NAMALWA (cell line): ENCODE measurements around the gene FAM81A.

Experiments used
- DNase-seq: peaks from one replicate; pipeline ENCODE4 v3.0.0-alpha.2; 2015; ENCODE audit warnings: low spot score

The FAM81A gene

DNA sequence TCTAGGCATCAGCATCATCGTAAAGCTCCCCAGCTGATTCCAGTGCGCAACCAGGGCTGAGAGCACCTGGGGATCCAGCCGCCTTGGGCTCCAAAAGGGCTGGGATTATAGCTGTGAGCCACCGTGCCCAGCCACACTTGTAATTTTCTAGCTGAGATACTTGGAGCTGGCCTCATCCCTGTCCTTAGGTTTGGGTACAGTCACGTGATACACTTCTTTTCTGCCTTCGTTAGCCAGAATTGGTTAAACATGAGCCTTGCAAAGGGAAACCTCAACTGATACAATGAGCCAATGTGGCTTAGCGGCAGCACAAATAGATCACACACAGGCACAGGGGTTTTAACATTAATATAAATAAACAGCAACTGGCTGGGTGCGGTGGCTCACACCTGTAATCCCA lies 103.8 kb downstream of the FAM81A start:
- no peak for DNase-seq

DNA sequence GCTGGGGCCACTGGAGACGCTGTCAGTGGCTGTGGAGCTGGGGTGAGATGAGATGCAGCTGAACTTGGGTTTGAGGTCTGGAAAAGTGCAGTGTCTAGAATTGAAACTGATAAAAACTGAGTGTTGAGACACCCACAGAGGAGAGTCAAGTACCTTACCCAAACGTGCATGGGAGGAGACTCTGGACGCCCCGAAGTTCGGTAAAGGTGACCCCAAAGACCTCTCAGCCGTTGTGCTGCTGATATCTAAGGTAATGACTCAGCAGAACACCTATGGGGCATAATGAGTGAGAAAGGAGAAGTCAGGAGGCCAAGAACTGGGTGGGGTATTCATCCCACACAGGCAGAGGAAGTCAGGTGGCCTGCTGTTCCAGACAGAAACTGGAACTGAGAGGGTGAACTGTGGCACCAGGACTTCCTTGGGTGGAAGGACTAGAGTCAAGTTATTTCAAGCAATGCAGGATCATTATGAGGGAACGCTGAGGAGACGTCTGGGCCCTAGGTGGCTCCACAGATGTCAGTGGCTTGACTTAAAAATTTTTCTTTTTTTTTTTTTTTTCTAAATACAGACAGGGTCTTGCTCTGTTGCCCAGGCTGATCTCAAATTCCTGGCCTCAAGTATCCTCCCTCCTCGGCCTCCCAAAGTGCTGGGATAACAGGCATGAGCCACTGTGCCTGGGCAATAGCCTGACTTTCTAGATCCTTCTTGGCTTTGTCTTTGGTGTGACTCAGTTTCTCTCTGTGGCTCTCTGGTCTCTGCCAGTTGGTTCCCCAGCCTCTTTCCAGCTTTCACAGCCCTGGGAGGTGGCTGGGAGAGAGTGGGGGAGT lies 105.9 kb downstream of the FAM81A start:
- no peak for DNase-seq

DNA sequence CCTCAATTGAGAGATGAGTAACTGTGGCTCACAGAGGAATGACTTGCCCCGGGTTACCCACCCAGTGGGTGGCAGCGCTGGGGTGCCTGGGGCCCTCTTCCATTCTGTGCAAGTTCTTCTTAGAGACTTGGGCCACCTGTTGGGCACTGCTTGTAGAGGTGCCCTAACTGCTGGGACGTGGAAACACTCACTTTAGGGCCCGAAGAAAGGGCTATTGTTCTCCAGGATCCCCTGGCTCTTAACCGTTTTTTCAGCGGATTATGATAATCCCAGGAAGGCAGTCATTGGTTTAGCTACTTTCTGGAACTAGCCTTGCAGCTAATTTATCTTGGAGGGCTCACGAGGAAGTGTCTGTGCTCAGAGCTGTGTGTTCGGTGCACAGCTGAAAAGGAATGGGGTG lies 107.6 kb downstream of the FAM81A start:
- no peak for DNase-seq

DNA sequence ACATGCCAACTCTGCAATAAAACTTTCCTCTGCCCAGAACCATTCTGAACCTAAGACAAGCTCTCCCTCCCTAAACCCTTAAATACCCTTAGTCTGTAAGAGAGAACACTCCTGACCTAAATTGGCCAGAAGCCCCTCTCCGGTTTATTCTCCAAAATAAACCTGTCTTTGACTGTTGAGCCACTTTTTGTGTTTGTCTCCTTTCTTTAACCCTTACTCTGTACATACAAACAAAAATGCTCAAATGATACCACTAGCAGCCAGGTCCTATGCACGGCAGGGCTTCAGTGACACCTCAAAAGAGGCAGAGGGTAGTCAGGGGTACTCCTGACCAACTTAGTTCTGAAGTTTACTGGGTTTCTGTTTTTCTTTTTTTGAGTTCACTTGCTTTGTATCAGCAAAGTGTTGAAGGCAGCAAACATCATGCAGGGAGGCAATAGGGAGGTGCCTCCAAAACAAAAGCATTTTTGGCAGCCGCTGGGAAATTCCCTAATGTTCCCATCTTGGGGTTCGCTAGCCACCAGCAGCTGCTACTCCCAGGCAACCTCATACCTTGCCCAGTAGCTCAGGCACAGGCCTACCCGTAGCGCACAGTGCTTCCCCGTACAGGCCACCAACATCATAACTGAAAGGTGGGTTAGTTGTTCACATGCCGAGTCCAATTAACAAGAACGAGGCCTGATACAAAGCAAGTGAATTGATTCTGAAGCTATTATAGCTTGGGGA lies 110.7 kb downstream of the FAM81A start:
- DNase-seq, result no peak

DNA sequence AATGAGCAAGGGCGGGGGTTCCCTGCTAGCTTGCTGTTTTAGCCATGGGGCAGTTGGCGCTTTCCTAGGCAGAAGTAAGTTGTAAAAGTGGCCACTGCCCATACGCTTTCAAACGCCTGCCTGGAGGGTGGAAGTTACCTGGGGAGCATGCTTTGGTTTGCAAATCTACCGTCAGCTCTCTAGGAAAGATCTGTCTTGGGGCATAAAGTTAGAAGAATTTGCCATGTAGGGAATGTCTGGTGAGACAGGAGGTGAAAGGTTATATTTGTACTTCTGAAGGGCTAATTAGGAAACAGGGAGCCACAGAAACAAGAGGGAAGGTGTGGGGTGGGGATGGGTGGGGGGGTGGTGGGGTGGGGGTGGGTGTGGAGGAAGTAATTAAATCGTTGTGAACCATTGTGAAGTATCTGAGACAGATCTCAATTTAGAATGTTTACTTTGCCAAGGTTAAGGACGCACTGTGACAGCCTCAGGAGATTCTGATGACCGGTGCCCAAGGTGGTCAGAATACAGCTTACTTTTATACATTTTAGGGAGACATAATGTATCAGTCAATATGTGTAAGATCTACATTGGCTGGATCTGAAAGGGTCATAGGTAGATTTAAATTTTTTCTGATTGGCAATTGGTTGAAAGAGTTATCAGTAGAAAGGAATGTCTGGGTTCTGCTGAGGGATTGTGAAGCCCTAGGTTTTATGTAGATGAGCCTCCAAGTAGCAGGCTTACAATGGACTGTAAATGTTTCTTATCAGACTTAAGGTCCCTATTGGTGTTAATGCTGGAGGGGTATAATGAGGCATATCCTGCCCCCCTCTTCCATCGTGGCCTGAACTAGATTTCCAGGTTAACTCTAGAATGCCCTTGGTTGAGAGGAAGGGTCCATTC lies 111.6 kb downstream of the FAM81A start:
- no peak for DNase-seq

DNA sequence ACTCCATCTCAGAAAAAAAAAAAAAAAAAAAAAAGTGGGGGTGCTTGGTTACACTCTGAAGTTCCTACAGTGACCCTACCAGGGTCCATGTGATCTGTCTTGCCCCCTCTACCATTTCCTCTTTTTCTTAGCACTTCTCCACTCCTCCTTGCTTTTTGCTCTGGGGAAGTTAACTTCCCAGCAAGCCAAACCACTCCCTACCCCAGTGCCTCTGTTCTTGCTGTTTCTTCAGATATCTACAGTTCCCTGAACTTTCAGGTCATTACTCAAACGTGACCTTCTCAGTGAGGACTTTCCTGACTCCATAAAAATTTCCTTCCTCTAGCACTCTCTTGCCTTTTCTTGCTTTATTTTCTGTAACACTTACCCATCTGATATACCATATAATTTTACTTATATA lies 112.5 kb downstream of the FAM81A start:
- DNase-seq, result no peak

DNA sequence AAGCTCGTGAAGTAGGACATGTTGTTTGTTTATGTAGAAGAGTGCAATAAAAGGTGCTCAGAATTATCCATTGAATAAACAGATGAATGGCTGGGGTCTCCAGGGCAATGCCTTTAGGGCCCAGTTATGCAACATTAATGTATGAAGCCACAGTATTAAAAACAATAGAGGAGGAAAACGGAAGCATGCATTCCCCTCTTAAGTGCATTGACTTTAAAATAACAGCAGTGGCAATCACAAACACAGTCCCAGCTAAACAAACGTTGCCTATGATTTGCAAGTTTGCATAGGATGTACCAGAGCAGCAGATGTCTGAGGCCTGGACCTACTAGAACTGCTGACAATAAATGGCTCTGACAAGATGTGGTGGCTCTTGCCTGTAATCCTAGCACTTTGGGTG lies 113.0 kb downstream of the FAM81A start:
- no peak for DNase-seq

DNA sequence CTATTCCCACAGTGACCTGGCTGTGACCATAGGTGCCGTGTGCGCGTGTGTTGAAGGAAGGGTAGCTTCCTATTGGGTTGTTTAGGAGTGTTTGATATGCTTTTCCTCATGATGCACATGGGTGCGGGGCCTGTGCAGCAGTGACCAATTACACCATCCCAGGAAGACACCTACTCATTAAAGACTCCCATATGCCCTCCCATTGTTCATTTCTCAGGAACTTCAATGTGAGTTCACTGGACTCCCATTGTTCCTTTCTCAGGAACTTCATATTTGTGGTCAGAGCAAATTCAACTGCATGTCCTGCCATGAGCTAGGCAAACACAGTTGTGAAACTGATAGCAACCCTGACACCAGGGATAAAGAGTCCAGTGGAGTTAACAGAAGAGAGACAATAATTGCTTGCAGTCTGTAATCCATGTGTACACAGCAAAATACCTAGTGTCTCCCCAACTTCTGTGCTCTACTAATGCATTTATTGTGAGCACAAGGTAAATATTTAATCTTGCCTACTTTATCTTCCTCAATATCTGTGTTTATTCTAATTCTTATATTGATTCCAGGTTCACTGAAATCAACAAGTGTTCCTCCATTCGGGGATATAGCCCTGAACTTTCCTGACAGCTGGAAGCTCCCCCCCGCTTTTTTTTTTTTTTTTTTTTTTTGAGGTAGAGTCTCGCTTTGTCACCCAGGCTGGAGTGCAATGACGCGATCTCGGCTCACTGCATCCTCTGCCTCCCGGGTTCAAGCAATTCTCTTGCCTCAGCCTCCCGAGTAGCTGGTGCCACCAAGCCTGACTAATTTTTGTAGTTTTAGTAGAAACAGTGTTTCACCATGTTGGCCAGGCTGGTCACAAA lies 116.1 kb downstream of the FAM81A start:
- no peak for DNase-seq

DNA sequence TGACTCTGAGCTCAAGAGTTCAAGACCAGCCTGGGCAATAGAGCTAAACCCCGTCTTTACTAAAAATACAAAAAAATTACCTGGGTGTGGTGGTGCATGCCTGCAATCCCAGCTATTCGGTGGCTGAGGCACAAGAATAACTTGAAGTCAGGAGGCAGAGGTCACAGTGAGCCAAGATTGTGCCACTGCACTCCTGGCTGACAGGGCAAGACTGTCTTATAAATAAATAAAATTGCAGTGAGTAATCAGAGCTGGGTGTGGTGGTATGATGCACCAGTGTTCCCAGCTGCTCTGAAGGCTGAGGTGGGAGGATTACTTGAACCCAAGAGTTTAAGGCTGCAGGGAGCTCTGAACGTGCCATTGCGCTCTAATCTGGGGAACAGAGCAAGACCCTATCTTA lies 117.7 kb downstream of the FAM81A start:
- DNase-seq, result no peak

DNA sequence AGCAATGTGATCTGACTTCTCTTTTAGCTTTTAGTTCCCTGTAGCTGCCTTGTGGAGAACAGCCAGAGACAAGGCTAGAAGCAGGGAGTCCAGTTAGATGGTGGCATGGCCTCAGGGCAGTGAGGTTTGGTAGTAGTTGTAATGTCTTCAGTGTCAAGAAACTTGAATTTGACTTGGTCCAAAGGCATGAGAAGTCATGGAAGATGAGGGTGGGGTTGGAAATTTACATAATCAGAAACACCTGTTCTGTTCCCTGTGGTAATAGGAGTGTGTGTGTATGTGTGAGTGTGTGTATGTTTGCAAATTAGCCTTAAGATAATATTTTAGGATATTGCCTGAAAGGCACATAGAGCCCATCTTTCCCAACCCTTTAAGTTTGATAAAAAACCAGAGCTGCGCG lies 118.4 kb downstream of the FAM81A start:
- DNase-seq, result no peak

DNA sequence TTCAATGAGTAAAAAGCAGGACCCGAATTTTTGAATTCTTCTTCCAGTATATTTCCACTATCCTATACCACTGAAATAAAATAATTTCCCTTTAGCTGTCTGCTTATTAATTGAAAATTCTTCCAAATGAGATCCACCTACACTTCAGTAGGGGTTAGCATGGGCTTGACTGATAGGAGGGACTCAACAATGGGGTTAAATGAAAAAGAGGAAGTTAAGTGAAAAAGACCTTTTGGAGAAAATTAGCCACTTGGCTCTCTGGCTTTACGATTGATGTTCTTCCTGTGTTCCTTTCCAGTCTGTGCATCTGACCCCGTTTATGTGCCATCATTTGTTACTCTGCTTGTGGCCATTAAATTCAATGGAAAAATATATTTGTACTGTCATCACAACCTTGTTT lies 119.6 kb downstream of the FAM81A start:
- DNase-seq, result no peak

DNA sequence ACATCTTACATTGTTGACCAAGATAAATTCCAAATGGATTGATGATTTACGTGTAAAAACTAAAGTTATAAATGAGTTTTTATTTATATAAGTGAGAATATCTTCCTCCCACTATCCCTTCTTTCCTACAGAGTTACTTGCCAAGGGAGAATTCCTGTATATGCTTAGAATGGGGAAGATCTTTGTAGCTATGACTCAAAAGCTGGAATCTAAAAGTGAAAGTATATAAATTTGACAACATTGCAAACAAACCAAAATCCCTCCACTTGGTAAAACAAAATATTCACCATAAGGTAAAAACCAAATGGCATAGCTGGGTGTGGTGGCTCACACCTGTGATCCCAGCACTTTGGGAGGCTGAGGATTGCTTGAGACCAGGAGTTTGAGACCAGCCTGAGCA lies 120.9 kb downstream of the FAM81A start:
- DNase-seq, result no peak

DNA sequence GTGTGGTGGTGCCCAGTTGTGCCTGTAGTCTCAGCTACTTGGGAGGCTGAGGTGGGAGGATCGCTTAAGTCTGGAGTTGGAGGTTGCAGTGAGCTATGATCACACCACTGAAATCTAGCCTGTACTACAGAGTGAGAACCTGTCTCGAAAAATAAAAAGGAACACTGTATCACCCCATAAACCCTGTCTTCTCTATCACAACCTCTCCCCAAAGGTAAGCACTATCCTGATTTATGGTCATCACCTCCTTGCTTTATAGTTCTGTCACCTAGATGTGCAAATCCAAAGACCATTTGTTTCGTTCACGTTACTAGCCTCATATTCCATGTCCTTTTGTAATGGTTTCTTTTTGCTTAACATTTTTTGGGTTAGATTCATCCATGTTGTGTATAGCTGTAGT lies 123.6 kb downstream of the FAM81A start:
- no peak for DNase-seq

DNA sequence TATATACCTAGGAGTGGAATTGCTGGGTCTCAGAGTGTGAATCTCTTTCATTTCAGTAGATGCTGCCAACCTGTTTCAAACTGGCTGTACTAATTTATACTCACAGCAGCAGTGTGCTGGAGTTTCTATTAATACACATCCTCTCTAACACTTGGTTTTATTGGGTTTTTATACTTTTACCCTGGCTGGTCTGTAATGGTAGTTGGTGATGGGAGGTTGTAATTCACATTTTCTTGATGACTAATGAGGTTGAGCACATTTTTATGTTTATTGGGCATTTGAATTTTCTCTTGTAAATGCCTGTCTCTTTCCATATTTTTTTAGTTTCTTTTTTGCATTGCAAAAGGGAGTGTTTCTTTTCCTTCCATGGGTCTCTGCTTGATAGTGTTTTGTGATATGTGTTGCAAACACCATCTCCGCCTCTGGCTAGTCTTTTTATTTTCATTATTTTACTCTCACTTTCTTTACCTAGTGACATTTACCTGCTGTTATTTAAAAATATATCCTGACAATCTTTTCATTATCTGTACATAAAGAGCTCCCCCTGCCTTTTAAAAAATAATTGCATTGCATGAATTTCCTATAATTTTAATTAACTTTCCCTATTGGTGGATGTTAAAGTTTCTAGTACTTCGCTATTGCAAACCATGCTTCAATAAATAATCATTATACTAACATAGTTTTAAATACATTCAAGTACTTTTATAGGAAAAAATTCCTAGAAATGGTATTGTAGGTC lies 124.6 kb downstream of the FAM81A start:
- DNase-seq, result no peak

DNA sequence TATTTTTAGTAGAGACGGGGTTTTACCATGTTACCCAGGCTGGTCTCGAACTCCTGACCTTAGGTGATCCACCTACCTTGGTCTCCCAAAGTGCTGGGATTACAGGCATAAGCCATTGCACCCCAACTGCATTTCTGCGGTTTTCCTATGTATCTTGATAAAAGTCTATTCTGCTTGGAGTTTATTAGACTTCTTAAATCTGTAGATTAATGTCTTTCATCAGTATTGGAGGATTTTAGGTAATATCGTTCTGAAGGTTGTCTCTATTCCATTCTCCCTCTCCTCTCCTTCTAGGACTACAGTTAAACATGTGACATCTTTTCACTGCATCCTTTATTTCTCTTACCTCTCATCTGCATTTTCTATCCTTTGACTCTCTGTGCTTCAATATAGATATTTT lies 127.3 kb downstream of the FAM81A start:
- no peak for DNase-seq

DNA sequence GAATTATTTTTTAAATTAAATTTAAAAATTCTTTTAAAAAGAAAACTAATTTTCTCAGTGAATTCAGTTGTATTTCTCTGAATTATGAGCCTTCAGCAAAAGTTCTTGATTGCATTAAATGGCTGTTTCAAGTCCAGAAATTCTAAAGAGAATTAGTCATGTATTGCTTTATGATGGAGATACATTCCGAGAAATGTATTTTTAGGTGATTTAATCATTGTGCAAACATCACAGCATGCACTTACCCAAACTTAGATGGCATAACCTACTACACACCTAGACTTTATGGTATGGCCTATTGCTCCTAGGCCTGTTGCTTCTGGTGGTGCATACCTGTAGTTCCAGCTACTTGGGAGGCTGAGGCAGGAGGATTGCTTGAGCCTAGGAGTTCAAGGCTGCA lies 129.3 kb downstream of the FAM81A start:
- no peak for DNase-seq

DNA sequence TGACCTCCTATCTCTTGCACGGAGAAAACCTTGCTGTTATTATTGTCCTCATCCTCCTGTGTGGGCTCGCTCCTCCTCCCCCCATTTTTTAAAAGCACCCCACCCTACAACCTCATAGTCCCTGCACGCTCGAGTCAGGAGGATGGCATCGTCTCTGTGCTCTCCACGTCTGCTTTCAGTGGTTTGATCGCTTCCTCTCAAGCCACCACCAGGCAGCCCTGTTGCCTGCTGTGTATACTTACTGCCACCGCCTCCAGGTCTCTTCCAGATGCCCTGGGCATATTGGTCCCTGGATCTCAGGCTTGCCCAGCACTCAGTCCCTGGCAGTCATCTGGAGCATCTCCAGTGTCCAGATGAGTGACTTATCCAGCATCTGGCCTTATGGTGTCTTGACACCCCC lies 131.5 kb downstream of the FAM81A start:
- DNase-seq, result no peak

DNA sequence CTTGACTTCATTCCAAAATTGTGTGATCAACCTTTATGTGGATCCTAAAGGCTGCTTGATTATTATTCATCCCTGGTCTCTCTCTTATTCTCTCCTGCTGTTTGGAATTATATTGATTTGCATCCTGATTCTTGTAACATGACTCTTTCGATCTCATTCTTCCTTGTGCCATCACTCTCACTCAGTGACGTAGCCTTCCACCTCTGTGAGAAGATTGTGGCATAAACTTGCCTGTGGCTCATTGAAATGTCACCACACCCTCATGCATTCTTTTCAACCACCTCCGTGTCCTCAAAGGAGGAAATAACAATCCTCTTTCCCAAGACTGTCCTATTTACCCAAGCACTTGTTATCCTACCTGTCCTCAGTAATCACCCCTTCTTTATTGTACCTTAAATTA lies 132.3 kb downstream of the FAM81A start:
- DNase-seq, result no peak

DNA sequence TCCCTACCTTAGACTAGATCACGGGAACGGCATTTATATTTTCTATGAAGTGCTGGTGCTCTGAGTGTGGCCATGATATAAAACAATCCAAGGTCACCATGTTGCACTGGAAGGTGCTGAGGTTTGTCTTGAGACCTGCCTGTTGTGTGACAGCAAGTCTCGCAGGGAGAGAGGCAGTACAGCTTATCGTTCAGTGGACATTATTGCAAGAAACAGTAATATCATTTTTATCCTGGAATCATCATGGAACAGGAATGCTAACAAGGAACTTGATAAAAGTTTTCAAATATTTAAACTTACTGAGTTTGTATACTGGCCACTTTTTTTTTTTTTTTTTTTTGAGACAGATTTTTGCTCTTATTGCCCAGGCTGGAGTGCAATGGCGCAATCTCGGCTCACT lies 133.6 kb downstream of the FAM81A start:
- no peak for DNase-seq
